NCI-H2107 treated with DMSO at 0.1 percent for 48 hours (cell line): ENCODE measurements around the gene BACH2.
"Not testable (repeated sequence)": the region's sequence is repeated elsewhere in the genome, so short reads cannot be mapped to it uniquely, and the experiment has no call there.

Source experiments
- DNase-seq: peaks from one replicate; lab custom pipeline; 2025; ENCODE audit not compliant: unreplicated experiment; lab: John Stamatoyannopoulos, UW

The BACH2 gene

GRCh38 chr6:89977808-89978748 lies 318.6 kb downstream of the BACH2 start:
- DNase-seq = peak; percentile 93

DNA sequence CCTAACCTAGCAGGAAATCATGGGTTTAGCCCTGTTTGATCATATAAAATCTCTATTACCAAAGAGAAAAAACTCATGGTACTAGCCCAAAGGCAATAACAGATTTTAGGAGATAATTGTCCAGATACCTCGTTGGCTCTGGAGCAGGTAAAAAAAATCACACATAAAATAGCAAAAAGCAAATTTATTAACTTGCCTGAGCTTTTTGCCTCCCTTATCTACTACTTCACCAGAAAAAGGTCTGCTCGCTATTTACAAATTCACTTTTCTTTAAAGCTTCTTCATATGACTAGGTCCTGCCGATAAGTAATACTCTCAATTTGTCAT lies 320.0 kb downstream of the BACH2 start:
- DNase-seq = no peak

- DNase-seq = peak; percentile 5
These were observed 320.5 kb downstream of the BACH2 start for GRCh38 chr6:89975991-89976693.

DNA sequence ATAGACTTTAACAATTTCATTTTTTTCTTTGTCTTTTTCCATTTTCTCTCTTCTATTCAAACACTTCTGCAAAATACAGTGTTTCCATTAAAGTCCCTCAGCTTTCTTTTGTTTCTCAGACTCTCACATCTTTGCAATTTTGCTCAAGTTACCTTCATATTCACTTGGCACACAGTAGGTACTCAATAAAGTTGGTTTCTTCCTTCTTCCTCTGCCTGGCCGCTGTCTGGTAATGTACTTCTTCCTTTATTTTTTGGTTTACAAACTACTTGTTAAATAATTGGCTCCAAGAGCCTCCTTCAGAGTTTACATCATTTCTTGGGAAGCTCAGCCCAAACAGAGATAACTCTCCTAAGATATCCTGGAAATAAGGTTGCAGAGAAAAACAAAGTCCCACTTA lies 321.3 kb downstream of the BACH2 start:
- DNase-seq = no peak

DNA sequence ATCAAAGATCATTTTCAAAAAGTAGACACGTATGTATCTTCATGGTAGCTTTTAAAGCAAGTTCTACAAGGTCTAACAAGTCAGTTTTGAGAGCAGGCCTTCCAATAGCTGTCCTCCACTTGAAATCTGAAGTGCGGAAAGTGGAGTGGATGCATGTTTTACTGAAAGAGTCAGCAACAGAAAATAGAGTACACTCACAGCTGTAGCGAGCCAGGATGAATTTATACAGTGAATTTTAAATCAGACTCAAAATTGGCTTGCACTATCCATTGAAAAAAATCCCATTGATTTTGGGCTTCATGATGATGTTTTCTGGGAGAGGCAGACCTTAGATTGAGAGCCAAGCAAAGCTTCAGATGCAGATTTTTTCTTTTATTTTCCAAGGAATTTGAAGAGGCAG lies 321.8 kb downstream of the BACH2 start:
- DNase-seq = peak; percentile 57

DNA sequence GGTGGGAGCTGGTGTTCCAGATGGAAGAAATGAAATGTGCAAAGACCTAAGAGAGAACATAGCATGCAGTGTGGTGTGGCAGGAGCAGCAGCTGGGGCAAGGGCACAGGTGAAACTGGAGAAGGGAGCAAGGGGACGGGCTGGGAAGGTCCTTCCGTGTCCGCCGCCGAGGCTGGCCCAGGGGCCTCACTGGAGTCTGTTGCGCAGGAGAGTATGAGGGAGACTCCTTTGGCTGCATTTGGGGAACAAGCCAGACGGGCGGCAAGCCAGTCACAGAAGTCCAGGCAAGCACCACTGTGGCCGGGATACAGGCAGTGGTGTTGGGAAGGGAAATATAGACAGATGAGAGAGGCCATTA lies 324.6 kb downstream of the BACH2 start:
- DNase-seq = no peak

- DNase-seq = not testable (repeated sequence)
These were observed 325.2 kb downstream of the BACH2 start for GRCh38 chr6:89971338-89972024.

- peak; percentile 88 for DNase-seq
These were observed 325.9 kb downstream of the BACH2 start for GRCh38 chr6:89970609-89971337.

GRCh38 chr6:89970072-89970471 lies 326.6 kb downstream of the BACH2 start:
- peak; percentile 4 for DNase-seq

DNA sequence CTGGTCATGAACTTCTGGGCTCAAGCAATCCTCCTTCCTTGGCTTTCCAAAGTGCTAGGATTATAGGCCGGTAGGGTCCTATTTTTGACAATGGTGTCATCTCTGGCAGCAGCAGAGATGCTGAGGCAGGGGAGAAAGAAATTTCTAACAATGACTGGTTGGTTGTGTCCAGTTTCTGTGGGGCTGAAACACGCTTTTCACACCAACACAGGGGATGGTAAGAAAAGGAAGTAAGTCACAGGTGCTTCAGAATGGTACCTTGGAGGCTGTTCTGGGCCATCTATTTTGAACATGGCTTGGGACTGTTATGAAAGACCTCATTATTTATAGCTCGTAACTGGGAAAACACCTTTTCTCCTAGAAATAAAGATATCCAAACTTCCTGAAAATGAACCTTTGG lies 329.7 kb downstream of the BACH2 start:
- no peak for DNase-seq

DNA sequence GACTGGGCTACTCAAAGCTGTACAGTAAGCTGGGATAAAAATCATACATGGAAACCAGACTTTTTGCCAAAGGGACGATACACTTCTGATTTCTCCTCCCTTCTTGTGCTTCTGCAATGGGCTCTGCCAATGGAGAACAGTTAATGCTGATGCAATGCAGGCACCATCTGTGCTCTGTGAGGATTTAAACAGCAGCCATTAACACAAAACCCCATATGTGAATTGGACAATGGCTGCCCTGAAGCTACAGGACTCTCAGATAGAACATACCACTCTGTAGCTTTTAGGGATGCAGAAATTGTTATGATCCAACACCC lies 330.5 kb downstream of the BACH2 start:
- DNase-seq = no peak

GRCh38 chr6:89965441-89966227 lies 331.0 kb downstream of the BACH2 start:
- no peak for DNase-seq

DNA sequence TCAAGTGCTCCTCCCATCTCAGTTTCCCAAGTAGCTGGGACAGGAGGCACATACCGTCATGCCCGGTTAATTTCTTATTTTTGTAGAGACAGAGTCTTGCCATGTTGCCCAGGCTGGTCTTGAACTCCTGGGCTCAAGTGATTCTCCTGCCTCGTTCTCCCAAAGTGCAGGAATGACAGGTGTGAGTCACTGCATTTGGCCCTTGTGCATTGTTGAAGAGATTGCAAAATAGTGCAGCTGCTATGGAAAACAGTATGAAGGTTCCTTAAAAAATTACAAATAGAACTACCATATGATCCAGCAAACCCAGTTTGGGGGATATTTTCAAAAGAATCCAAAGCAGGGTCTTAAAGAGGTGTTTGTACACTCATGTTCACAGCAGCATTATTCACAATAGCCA lies 333.3 kb downstream of the BACH2 start:
- no peak for DNase-seq

DNA sequence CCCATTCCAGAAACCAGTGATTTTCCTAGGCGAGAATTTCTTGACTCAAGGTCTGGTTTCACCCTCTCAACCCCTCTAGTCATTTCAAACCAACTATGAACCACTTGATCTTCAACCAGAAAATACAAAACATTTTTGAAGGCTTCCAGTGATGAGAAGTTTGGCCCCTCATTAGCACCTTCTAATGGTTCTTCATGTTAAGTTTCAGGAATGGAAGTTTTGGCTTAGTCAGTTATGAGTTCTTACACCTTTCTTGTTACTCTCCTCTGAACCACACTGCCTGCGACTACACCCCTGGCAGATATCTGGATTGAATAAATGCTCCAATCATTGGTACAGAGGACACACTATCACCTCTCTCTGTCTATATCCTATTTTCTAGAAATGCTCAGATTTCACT lies 335.2 kb downstream of the BACH2 start:
- no peak for DNase-seq

DNA sequence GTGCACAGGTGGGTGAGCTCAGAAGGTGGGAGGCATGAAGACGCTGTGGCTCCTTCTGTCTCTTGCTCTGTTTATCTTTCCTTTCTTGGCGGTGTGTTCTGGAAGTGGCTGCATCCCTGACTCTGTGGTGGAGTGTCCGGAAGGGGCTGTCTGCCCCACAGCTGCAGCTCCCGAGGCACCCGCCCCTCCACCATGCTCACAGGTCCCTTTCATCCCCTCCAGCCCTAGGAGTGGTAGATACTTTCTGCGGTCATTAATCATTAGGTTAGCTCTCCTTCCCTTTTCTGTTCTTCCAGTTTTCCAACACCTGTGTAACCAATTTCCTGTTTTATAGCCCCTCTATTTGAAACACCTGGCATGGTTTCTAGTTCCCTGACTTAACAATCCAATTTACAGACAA lies 336.8 kb downstream of the BACH2 start:
- no peak for DNase-seq

GRCh38 chr6:89956182-89956581 lies 340.5 kb downstream of the BACH2 start:
- DNase-seq = no peak

DNA sequence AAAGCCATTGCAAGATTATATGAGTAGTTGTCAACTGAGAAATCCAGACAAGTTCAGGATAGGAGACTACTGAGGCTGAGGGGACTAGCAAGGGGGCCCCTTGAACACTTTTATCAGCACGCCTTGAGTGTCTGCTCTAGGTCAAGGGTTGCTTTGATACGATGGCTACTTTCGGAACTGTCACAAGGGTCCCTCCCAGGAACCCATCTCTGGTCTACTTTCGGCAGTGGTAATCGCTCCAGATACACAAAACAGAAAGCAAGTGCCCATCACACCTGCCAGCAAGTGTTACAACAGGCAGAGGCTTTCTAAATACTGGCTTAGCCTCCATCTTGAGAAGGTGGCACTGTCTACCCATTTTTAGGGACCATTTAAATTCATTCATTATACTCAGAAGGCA lies 341.3 kb downstream of the BACH2 start:
- DNase-seq = no peak

DNA sequence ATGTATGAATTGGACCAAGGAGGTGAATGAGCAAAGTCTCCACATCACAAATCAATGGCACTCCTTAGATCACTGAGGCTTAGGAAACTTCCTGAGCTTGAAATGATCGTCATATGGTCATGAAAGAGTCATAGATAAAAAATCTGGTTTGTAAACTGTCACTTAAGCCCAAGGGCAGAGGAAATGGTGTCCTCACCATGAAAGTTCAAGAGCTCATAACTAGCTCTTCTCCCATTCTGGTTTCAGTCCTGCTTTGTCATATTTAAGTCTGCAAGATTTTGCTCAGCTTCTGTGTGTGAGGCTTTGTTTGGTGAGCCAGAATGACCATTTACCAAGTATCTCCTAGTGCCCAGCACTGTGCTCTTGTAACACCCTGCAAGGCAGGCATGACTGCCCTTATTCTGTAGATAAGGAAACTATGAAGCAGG lies 341.9 kb downstream of the BACH2 start:
- no peak for DNase-seq

DNA sequence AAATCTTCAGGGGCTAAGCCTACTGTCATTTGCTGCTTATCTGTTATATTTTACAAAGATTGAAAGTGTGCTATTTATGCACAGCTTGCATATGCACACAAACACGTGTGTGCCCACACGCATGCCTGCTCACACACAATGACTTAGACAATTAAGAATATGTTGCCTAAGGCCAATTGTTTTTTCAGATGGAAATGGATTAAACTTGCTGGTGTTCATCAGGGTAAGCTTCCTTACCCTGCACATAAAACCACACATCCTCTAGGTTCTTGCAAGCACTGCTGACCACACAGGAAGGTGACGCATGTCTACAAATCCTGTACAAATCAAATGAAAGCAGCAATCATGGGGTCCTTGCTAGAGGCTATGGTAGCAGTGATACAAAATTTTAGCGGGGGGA lies 344.0 kb downstream of the BACH2 start:
- no peak for DNase-seq

- no peak for DNase-seq
These were observed 344.5 kb downstream of the BACH2 start for GRCh38 chr6:89952105-89952671.
